H1 (cell line): ENCODE results near the gene LHFPL2.

Source experiments
- BRCA1 ChIP-seq: IDR thresholded peaks from 2 replicates; pipeline ENCODE4 v1.6.1; 2012; ENCODE audit warnings: low read depth, low read length, improper control_type of control experiment
- CHD1 ChIP-seq: IDR thresholded peaks from 2 replicates; pipeline ENCODE4 v1.6.1; 2012; ENCODE audit warnings: low read depth, low read length, improper control_type of control experiment
- EP300 ChIP-seq, 2 experiments: IDR thresholded peaks; 1 replicate in 1 of 2; 2 replicates in 1 of 2; pipeline ENCODE4 v1.6.1; 2011 to 2012; ENCODE audit warnings: low read depth in 2 of 2, low read length in 2 of 2, mild to moderate bottlenecking in 2 of 2, borderline replicate concordance in 1 of 2, inconsistent platforms in 1 of 2, moderate library complexity in 1 of 2
- EZH2 ChIP-seq: fragments of 200-600 bp; sonication (generic); IDR thresholded peaks from 2 replicates; pipeline ENCODE4 v1.7.1; 2012; ENCODE audit warnings: low read depth, mild to moderate bottlenecking, moderate library complexity, low read length, inconsistent platforms; ENCODE audit not compliant: severe bottlenecking
- JUND ChIP-seq: IDR thresholded peaks from 2 replicates; pipeline ENCODE4 v1.6.1; 2011; ENCODE audit warnings: mild to moderate bottlenecking, improper control_type of control experiment, low read length
- KDM4A ChIP-seq: IDR thresholded peaks from one replicate; pipeline ENCODE4 v1.7.1; 2012; ENCODE audit warnings: low read depth, mild to moderate bottlenecking, moderate library complexity, low read length, inconsistent platforms; ENCODE audit not compliant: severe bottlenecking
- NRF1 ChIP-seq: IDR thresholded peaks from 2 replicates; pipeline ENCODE4 v1.6.1; 2011; ENCODE audit warnings: mild to moderate bottlenecking, low read depth, low read length, improper control_type of control experiment
- POLR2A ChIP-seq, 2 experiments: IDR thresholded peaks; 1 replicate in 1 of 2; 2 replicates in 1 of 2; pipeline ENCODE4 v1.6.1; 2011; ENCODE audit warnings: low read depth in 2 of 2, low read length in 2 of 2, mild to moderate bottlenecking in 2 of 2; ENCODE audit errors: control extremely low read depth in 1 of 2
- POLR2AphosphoS5 ChIP-seq: IDR thresholded peaks from 2 replicates; pipeline ENCODE4 v1.6.1; 2011; ENCODE audit warnings: low read depth, low read length
- RAD21 ChIP-seq, 2 experiments: IDR thresholded peaks in 1 of 2; conservative IDR thresholded peaks in 1 of 2; 2 replicates each; pipeline ENCODE4 v1.6.1; 2011; ENCODE audit warnings: low read depth in 2 of 2, low read length in 2 of 2, improper control_type of control experiment in 1 of 2, inconsistent platforms in 1 of 2, mild to moderate bottlenecking in 1 of 2, moderate library complexity in 1 of 2
- RFX5 ChIP-seq: IDR thresholded peaks from 2 replicates; pipeline ENCODE4 v1.6.1; 2011; ENCODE audit warnings: low read depth, low read length, improper control_type of control experiment, borderline replicate concordance
- TEAD4 ChIP-seq: IDR thresholded peaks from 2 replicates; pipeline ENCODE4 v1.6.1; 2012; ENCODE audit warnings: low read depth, low read length, inconsistent platforms, mixed read lengths
- YY1 ChIP-seq: IDR thresholded peaks from 2 replicates; pipeline ENCODE4 v1.6.1; 2011; ENCODE audit warnings: low read depth, mild to moderate bottlenecking, low read length
- TF ChIP-seq, protein P1 (sequence below), 3 experiments: IDR thresholded peaks; 1 replicate in 2 of 3; 2 replicates in 1 of 3; pipeline versions ENCODE4 v1.5.1 to v1.6.1; 2011; ENCODE audit warnings: low read length in 3 of 3, mild to moderate bottlenecking in 3 of 3, inconsistent platforms in 2 of 3, low read depth in 1 of 3, moderate library complexity in 1 of 3; ENCODE audit not compliant: insufficient read depth in 1 of 3; ENCODE audit errors: control extremely low read depth in 1 of 3

DNA sequence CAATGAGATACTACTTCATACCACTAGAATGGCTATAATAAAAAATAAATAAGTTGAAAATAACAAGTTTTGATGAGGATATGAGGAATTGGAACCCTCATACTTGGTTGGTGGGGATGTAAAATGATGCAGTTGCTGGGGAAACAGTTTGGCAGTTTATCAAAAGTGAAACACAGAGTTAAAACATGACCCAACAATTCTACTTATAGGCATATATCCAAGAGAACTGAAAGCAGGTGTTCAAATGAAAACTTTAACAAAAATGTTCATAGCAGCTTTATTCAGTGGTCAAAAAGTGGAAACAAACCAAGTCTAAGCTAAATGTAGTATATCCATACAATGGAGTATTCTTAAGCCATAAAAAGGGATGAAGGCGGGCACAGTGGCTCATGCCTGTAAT, 13.1 kb upstream of the LHFPL2 start:
- no peak for TF ChIP-seq POLR2A (IDR thresholded peaks at IDR 0.05; ENCODE audit: control extremely low read depth in 1 of 2, low read depth in 2 of 2, low read length in 2 of 2)
- no peak for TF ChIP-seq KDM4A
- TF ChIP-seq, protein P1, sequence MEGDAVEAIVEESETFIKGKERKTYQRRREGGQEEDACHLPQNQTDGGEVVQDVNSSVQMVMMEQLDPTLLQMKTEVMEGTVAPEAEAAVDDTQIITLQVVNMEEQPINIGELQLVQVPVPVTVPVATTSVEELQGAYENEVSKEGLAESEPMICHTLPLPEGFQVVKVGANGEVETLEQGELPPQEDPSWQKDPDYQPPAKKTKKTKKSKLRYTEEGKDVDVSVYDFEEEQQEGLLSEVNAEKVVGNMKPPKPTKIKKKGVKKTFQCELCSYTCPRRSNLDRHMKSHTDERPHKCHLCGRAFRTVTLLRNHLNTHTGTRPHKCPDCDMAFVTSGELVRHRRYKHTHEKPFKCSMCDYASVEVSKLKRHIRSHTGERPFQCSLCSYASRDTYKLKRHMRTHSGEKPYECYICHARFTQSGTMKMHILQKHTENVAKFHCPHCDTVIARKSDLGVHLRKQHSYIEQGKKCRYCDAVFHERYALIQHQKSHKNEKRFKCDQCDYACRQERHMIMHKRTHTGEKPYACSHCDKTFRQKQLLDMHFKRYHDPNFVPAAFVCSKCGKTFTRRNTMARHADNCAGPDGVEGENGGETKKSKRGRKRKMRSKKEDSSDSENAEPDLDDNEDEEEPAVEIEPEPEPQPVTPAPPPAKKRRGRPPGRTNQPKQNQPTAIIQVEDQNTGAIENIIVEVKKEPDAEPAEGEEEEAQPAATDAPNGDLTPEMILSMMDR (IDR thresholded peaks at IDR 0.05; ENCODE audit: control extremely low read depth in 1 of 3, insufficient read depth in 1 of 3, low read depth in 1 of 3, low read length in 3 of 3): no peak
- TF ChIP-seq YY1: no peak
- TF ChIP-seq NRF1: no peak
- TF ChIP-seq POLR2AphosphoS5: no peak
- no peak for TF ChIP-seq TEAD4
- TF ChIP-seq RAD21 (IDR thresholded peaks at IDR 0.05 in 1 of 2, conservative IDR thresholded peaks at IDR 0.05 in 1 of 2; ENCODE audit: low read depth in 2 of 2, low read length in 2 of 2): no peak
- TF ChIP-seq EP300 (IDR thresholded peaks at IDR 0.05; ENCODE audit: borderline replicate concordance in 1 of 2, low read depth in 2 of 2, low read length in 2 of 2): no peak
- TF ChIP-seq RFX5: no peak
- TF ChIP-seq JUND: no peak
- no peak for TF ChIP-seq EZH2
- no peak for TF ChIP-seq CHD1
- TF ChIP-seq BRCA1: no peak
